Gastrocnemius medialis (tissue), 4 donors: ENCODE data around the gene LMTK3.

Source experiments
- CTCF ChIP-seq, 5 experiments: fragments of 450-650 bp in 3 of 5; fragments of 200-600 bp in 2 of 5; sonication (generic) in 2 of 5; IDR thresholded peaks in 4 of 5; conservative IDR thresholded peaks in 1 of 5; 1 replicate in 4 of 5; 2 replicates in 1 of 5; pipeline ENCODE4 v1.5.1; 2016 to 2019; ENCODE audit warnings: antibody characterized with exemption in 5 of 5, mild to moderate bottlenecking in 3 of 5, moderate library complexity in 3 of 5
- POLR2A ChIP-seq, 2 donors: fragments of 450-650 bp; IDR thresholded peaks; one replicate each; pipeline ENCODE4 v1.6.1; 2017; ENCODE audit warnings: antibody characterized with exemption in 2 of 2, mild to moderate bottlenecking in 2 of 2, moderate library complexity in 2 of 2

- TF ChIP-seq CTCF (IDR thresholded peaks at IDR 0.05 in 4 of 5, conservative IDR thresholded peaks at IDR 0.05 in 1 of 5) (no peak), POLR2A (IDR thresholded peaks at IDR 0.05) (no peak)
Measured at GRCh38 chr19:48539503-48540096, 28.0 kb upstream of the LMTK3 start.
